PC-9 (cell line): ENCODE measurements around the gene LRCH4.

Experiments
- CTCF ChIP-seq: fragments of 200-600 bp; sonication (generic); conservative IDR thresholded peaks from 2 replicates; pipeline ENCODE4 v1.6.1; 2017; ENCODE audit warnings: mixed run types, antibody characterized with exemption, mild to moderate bottlenecking, moderate library complexity
- EZH2 ChIP-seq: fragments of 200-600 bp; sonication (generic); IDR thresholded peaks from 2 replicates; pipeline ENCODE4 v1.8.0; 2017; ENCODE audit warnings: antibody characterized with exemption, low read depth

GRCh38 chr7:100568176-100568895, 17.6 kb downstream of the LRCH4 start:
- no peak for TF ChIP-seq CTCF
- no peak for TF ChIP-seq EZH2
